Muscle layer of colon (tissue), 2 donors: ENCODE data around the gene GDF15.
"Not testable (repeated sequence)": the region's sequence is repeated elsewhere in the genome, so short reads cannot be mapped to it uniquely, and the experiment has no call there.

Source experiments
- H3K27ac ChIP-seq: one replicate; pipeline ENCODE4 v1.7.0; 2013; ENCODE audit warnings: low read depth, mild to moderate bottlenecking, low read length, moderate library complexity
- H3K27me3 ChIP-seq, 2 donors: one replicate each; pipeline ENCODE4 v1.7.0; 2013; ENCODE audit warnings: low read length in 2 of 2, mild to moderate bottlenecking in 2 of 2; ENCODE audit not compliant: insufficient read depth in 2 of 2, control insufficient read depth in 1 of 2
- H3K36me3 ChIP-seq: one replicate; pipeline ENCODE4 v1.7.0; 2013; ENCODE audit warnings: mild to moderate bottlenecking, low read length; ENCODE audit not compliant: insufficient read depth
- H3K4me1 ChIP-seq: one replicate; pipeline ENCODE4 v1.7.0; 2013; ENCODE audit warnings: mild to moderate bottlenecking, low read length; ENCODE audit not compliant: insufficient read depth
- H3K4me3 ChIP-seq, 2 donors: one replicate each; pipeline ENCODE4 v1.7.0; 2013; ENCODE audit warnings: low read length in 2 of 2, low read depth in 1 of 2, mild to moderate bottlenecking in 1 of 2, moderate library complexity in 1 of 2
- H3K9ac ChIP-seq: one replicate; pipeline ENCODE4 v1.7.0; 2013; ENCODE audit warnings: low read length
- H3K9me3 ChIP-seq: one replicate; pipeline ENCODE4 v1.7.0; 2013; ENCODE audit warnings: mild to moderate bottlenecking, low read length
- donor health status: abdominal sarcoma.
- donor health status: Adenocarcinoma of cecum.

GDF15 gene

DNA sequence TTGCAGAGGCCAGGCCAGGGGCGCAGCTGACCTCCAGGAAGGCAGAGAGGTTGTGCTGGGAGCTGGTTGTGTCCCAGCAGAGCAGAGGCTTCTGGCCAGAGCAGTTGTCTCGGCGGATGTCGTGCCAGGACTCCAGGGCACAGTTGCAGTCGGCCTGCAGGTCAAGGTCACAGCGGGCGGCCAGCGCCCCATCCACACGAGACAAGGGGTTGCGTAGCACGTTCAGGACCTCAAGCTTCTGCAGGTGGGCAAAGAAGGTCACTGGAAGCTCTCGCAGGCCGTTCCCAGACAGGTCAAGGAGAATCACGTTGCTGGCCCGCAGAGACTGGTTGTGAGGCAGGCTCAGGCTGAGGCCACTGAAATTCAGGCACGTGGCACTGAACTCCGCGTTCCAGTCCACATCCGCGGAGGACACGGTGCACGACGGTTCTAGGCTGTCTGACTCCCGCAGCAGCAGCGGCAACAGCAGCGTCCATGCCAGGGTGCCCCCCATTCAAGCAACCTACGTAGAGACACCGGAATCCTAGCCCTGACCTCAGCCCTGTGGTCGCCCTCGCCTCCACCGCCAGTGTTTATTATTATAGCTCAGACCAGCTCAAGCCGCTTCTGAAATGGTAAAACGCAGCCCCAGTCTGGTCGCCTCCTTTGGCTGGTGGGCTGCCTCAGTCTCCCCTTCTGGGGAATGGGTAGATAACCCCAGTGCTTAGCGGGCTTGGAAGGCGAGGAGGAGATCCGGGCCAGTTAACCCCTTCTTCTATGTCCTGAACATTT is 10.7 kb downstream of the GDF15 start:
- H3K27ac ChIP-seq = no peak overlapping the region
- no peaks in the 10 kb centered on the region for H3K9me3 ChIP-seq
- H3K9ac ChIP-seq = no peak overlapping the region
- peak overlapping the region in 1 of 2 donors; percentile 16 for H3K4me3 ChIP-seq
- H3K27me3 ChIP-seq = peaks cover 10 to 16% of the 10 kb centered on the region in 2 donors
- no peaks in the 10 kb centered on the region for H3K36me3 ChIP-seq
- no peaks in the 10 kb centered on the region for H3K4me1 ChIP-seq

DNA sequence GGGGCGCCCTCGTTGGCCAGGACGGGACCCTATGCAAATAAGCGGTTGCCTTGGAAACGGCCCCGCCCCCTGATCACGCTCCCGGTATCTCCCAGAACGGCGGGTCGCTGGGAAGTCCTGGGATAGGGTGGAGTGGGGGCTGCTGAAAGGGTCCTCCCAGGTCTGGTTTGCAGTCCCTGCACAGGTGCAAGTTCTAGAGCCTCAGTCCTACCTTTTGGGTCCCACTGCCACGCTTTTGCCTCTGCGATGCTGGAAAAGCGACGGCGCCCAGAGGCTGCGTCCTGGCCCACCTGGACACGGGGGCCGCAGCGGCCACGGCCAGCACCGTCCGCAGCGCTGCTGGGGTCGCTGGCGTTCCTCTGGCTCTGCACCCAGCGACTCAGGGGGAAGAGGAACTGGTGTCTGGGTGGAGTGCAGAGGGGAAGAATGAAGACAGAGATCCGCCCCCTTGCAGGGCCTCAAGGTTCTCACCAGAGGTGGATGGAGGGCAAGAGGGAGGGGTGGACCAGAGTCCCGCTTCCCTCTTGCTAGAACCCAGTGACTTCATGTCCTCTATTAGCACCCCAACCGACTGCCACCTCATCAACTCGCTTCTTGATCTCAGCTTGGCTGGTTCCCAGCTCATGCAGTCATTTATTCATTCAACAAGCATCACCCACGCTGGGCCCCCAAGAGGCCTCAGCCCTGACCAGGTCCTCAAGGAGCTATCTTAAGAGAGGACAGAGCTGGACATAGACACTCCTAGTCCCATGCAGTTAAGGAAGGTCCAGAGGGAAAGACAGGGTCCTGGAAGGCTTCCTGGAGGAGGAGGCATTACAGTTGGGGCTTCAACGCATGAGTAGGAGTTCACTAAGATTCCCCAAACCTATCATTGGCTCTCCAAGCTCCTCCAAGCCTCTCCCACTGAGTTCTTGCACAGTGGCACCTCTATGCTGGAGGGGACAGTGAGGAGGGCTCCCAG is 11.6 kb downstream of the GDF15 start, which contains the start of gene LRRC25:
Gene LRRC25 (minus strand): TSS at position 381 of the 961 bp plus-strand sequence. CDS start 659 bp downstream, outside the sequence.
- H3K36me3 ChIP-seq = no peaks in the 10 kb centered on the region
- no peak within 1 kb of the TSS for H3K9ac ChIP-seq
- H3K9me3 ChIP-seq = no peaks in the 10 kb centered on the region
- no peak within 1 kb of the TSS for H3K27ac ChIP-seq
- H3K27me3 ChIP-seq = peaks cover 10 to 16% of the 10 kb centered on the region in 2 donors
- H3K4me1 ChIP-seq = no peaks in the 10 kb centered on the region
- peak within 1 kb of the TSS in 1 of 2 donors; percentile 16 for H3K4me3 ChIP-seq

DNA sequence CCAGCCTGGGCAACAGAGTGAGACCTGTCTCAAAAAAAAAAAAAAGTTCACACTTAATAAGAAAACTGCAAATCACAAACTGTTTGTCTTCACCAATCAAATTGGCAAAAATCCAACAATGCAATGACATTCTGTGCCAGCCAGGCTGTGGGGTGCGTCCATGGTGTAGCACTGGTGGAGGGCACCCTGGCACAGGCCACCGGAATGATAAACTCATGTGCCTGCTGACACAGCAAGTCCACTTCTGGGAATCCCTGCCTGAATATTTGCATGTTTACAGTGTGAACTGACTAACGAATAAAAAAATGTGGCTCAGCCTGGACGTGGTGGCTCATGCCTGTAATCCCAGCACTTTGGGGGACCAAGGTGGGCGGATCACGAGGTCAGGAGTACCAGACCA is 13.1 kb downstream of the GDF15 start:
- no peak overlapping the region for H3K27ac ChIP-seq
- peaks cover 10 to 16% of the 10 kb centered on the region in 2 donors for H3K27me3 ChIP-seq
- no peaks in the 10 kb centered on the region for H3K36me3 ChIP-seq
- H3K4me3 ChIP-seq = no peak overlapping the region
- no peak overlapping the region for H3K9ac ChIP-seq
- no peaks in the 10 kb centered on the region for H3K9me3 ChIP-seq
- no peaks in the 10 kb centered on the region for H3K4me1 ChIP-seq

DNA sequence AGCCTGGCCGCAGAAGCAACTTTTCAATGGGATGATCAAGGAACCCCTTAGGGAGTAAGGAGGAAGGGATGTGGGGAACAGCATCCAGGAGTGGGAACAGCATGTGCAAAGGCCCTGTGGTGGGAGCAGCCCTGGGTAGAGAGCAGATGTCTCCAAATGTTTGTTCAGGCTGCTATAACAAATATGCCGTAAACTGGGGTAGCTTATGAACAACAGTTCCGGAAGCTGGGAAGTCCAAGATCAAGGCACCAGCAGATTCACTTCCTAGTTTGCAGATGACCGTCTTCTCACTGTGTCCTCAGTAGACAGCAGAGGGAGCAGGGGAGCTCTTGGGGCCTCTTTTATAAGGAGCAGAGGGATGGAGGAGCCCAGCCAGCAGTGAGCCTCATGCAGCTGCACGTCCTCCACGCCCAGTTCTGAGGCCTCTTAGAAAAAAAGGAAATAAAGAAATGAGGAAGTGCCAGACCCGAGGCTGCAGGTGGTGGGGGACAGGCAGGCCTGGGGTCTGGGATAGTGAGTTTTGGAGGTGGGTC is 15.7 kb downstream of the GDF15 start:
- H3K9ac ChIP-seq = no peak overlapping the region
- no peak overlapping the region for H3K27ac ChIP-seq

DNA sequence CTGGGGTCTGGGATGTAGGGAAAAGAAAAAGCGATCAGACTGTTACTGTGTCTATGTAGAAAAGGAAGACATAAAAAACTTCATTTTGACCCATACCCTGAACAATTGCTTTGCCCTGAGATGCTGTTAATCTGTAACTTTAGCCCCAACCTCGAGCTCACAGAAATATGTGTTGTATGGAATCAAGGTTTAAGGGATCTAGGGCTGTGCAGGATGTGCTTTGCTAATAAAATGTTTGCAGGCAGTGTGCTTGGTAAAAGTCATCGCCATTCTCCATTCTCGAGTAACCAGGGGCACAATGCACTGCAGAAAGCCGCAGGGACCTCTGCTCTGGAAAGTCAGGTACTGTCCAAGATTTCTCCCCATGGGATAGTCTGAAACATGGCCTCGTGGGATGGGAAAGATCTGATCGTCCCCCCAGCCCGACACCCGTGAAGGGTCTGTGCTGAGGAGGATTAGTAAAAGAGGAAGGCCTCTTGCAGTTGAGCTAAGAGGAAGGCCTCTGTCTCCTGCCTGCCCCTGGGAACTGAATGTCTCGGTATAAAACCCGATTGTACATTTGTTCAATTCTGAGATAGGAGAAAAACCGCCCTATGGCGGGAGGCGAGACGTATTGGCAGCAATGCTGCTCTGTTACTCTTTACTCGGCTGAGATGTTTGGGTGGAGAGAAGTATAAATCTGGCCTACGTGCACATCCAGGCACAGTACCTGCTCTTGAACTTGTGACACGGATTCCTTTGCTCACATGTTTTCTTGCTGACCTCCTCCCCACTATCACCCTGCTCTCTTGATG is 16.7 kb downstream of the GDF15 start:
- not testable (repeated sequence) for H3K4me1 ChIP-seq, H3K27me3 ChIP-seq, H3K27ac ChIP-seq, H3K9me3 ChIP-seq, H3K9ac ChIP-seq, H3K4me3 ChIP-seq, H3K36me3 ChIP-seq

More for the DNA sequence above, 15.7 kb downstream of the GDF15 start:
- Histone ChIP-seq H3K4me1 (no peaks in the 10 kb centered on the region), H3K9me3 (no peaks in the 10 kb centered on the region), H3K36me3 (no peaks in the 10 kb centered on the region), H3K27me3 (peaks cover 7 to 10% of the 10 kb centered on the region in 2 donors), H3K4me3 (no peak overlapping the region)

DNA sequence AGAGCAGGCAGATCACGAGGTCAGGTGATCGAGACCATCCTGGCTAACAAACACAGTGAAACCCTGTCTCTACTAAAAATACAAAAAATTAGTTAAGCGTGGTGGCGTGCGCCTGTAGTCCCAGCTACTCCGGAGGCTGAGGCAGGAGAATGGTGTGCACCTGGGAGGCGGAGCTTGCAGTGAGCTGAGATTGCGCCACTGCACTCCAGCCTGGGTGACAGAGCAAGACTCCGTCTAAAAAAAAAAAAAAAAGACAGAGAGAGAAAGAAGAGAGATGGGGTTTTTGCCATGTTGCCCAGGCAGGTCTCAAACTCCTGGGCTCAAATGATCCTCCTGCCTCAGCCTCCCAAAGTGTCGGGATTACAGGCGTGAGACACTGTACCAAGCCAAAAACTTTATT is 19.8 kb downstream of the GDF15 start:
- not testable (repeated sequence) for H3K9ac ChIP-seq, H3K27me3 ChIP-seq, H3K9me3 ChIP-seq, H3K4me1 ChIP-seq, H3K27ac ChIP-seq, H3K36me3 ChIP-seq, H3K4me3 ChIP-seq

DNA sequence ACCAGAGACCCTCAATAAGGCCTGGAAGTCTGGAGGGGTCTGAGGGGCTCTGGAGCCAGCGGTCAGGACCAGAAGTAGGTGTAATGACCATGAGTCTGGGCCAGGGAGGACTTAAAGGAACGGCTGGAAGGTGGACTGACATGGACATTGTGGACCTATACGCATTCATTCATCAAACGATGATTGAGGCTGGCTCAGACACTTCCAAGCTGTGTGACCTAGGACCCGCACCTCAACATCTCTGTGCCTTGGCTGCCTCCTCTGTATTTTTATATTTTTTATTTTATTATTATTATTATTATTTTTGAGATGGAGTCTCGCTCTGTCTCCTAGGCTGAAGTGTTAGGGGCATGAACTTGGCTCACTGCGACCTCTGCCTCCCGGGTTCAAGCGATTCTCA is 20.8 kb downstream of the GDF15 start:
- H3K4me3 ChIP-seq = no peak overlapping the region
- H3K9ac ChIP-seq = no peak overlapping the region
- no peaks in the 10 kb centered on the region for H3K36me3 ChIP-seq
- no peak overlapping the region for H3K27ac ChIP-seq
- H3K9me3 ChIP-seq = no peaks in the 10 kb centered on the region
- no peaks in the 10 kb centered on the region for H3K4me1 ChIP-seq
- H3K27me3 ChIP-seq = no peaks in the 10 kb centered on the region

DNA sequence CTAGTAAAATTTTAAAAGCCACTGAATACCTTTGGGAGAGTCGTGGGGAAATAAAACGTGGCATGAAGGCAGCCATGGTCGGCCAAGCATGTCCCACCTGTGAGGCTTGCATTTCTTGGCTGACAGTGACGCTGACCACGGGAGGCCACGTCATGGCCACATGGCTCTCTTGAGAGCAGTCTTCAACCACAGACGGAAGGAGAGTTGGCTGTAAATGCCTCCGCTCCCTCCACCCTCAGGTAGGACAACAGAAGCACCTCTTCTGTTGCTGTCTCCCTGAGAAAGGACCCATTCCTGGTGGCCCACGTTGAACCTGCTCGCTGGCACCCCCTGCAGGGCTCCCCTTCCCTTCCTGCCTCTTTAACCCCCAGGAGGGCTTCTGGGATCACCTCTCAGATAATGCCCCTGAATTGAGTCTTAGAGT is 22.1 kb downstream of the GDF15 start:
- no peak overlapping the region for H3K27ac ChIP-seq
- no peak overlapping the region for H3K9ac ChIP-seq
- no peaks in the 10 kb centered on the region for H3K4me1 ChIP-seq
- H3K9me3 ChIP-seq = no peaks in the 10 kb centered on the region
- H3K27me3 ChIP-seq = no peaks in the 10 kb centered on the region
- H3K4me3 ChIP-seq = no peak overlapping the region
- no peaks in the 10 kb centered on the region for H3K36me3 ChIP-seq

DNA sequence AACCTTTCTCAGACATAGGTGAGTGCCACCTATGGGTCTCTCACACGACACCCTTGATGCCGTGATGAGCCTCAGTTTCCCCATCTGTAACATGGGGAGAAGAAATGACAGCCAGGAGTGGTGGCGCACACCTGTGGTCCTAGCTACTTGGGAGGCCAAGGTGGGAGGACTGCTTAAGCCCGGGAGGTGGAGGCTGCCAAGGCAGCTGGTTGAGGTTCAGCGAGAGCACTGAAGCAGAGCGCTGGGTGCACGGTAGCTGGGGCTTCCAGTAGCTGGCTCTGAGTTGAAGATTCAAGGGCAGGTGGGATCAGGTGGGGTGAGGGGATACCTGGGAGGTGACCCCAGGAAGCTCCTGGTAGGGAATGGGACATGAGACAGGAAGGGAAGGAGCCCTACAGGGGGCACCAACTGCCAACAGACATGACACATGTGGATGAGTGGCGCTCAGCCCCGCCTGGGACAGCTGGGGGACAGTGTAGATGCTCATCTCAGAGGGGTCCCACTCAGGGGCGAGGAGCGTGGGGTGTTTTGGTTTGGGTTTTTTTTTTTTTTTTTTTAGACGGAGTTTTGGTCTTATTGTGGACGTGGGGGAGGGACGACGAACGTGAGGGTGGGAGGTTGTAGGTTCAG is 26.8 kb downstream of the GDF15 start:
- Histone ChIP-seq H3K9ac (no peak overlapping the region), H3K4me1 (peaks cover 26% of the 10 kb centered on the region), H3K9me3 (no peaks in the 10 kb centered on the region), H3K4me3 (no peak overlapping the region), H3K27ac (no peak overlapping the region), H3K27me3 (peaks cover 0 to 13% of the 10 kb centered on the region in 2 donors), H3K36me3 (no peaks in the 10 kb centered on the region)

DNA sequence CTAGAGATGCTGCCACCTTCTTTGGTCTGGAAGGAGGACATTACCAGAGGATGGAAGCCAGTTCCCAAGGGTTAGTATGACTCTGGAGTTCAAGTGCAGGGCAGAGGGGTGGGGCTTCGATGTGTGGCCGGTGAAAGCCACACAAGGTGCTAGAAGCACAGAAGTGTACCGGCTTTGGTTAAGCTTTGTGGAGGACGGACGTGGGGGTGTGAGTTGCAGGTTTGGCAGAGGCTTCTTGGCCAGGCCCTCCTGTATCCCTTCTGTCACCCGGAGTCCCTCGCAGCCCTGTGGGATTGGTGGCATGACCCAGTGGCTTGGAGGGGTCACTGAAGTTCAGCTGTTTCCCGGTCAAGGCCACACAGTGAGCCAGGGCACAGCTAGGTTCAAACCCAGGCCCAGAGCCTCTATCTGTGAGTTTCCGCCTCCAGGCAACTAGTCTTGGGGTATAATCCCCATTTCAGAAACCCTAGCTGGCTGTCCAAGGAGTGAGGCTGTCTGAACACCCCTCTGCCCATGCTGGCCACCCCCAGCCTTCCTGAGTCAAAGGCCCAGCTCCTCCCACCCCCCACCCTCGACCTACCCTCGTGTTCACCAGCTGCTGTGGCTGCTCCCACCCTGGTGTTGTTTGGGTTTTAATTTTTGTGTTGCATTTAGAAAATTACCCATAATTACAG is 28.7 kb downstream of the GDF15 start:
- Histone ChIP-seq H3K9ac (no peak overlapping the region), H3K36me3 (no peaks in the 10 kb centered on the region), H3K4me1 (peaks cover 39% of the 10 kb centered on the region), H3K27ac (peak overlapping the region; percentile 91), H3K27me3 (peaks cover 0 to 13% of the 10 kb centered on the region in 2 donors), H3K9me3 (no peaks in the 10 kb centered on the region), H3K4me3 (peak overlapping the region in 1 of 2 donors; percentile 46)
